RPMI7951 (cell line): ENCODE data around the gene TENM3. TPM values are rescaled to one million over a fixed set of nuclear protein-coding genes. Genes with fewer than 3 reads are reported as not detected.

Experiments used
- DNase-seq: peaks from one replicate; pipeline ENCODE4 v3.0.0-alpha.2; 2012; ENCODE audit warnings: low read depth
- total RNA-seq: library from RNA; depleted of rRNA; stranded (reverse); fragments of >200 nt; shearing (Covaris generic); gene quantifications from 2 replicates; pipeline ENCODE4 v1.2.3, GENCODE V29; 2014

TENM3 gene
- total RNA-seq, 1 experiment from 2014 or later, result 20.1 TPM

- no peak for DNase-seq
Measured at GRCh38 chr4:182510836-182511235, 267.6 kb downstream of the TENM3 start.

GRCh38 chr4:182513587-182514291 lies 270.5 kb downstream of the TENM3 start:
- DNase-seq, result no peak

GRCh38 chr4:182518421-182518820 lies 275.2 kb downstream of the TENM3 start:
- DNase-seq, result no peak

GRCh38 chr4:182519528-182519927 lies 276.3 kb downstream of the TENM3 start:
- DNase-seq, result no peak

GRCh38 chr4:182521011-182521410 lies 277.8 kb downstream of the TENM3 start:
- DNase-seq, result no peak

GRCh38 chr4:182528819-182529218 lies 285.6 kb downstream of the TENM3 start:
- no peak for DNase-seq

GRCh38 chr4:182530451-182530850 lies 287.2 kb downstream of the TENM3 start:
- DNase-seq, result no peak

GRCh38 chr4:182531555-182532162 lies 288.5 kb downstream of the TENM3 start:
- no peak for DNase-seq

GRCh38 chr4:182532441-182532840 lies 289.2 kb downstream of the TENM3 start:
- DNase-seq, result no peak

GRCh38 chr4:182533964-182534363 lies 290.8 kb downstream of the TENM3 start:
- peak; percentile 45 for DNase-seq

- DNase-seq, result no peak
Measured at GRCh38 chr4:182536221-182536811, 293.1 kb downstream of the TENM3 start.

GRCh38 chr4:182537031-182537795 lies 294.0 kb downstream of the TENM3 start:
- DNase-seq, result no peak

GRCh38 chr4:182538031-182538430 lies 294.8 kb downstream of the TENM3 start:
- no peak for DNase-seq

GRCh38 chr4:182540496-182540895 lies 297.3 kb downstream of the TENM3 start:
- no peak for DNase-seq

GRCh38 chr4:182547435-182547834 lies 304.2 kb downstream of the TENM3 start:
- DNase-seq, result no peak

GRCh38 chr4:182548156-182548555 lies 305.0 kb downstream of the TENM3 start:
- no peak for DNase-seq

GRCh38 chr4:182549356-182549755 lies 306.2 kb downstream of the TENM3 start:
- DNase-seq, result no peak

GRCh38 chr4:182552948-182553347 lies 309.7 kb downstream of the TENM3 start:
- no peak for DNase-seq

GRCh38 chr4:182553653-182554052 lies 310.5 kb downstream of the TENM3 start:
- no peak for DNase-seq

- DNase-seq, result peak; percentile 57
Measured at GRCh38 chr4:182554736-182555135, 311.5 kb downstream of the TENM3 start.

GRCh38 chr4:182555997-182556418 lies 312.8 kb downstream of the TENM3 start:
- peak; percentile 56 for DNase-seq

- DNase-seq, result no peak
Measured at GRCh38 chr4:182556580-182556979, 313.4 kb downstream of the TENM3 start.
